Left renal pelvis (tissue), 4 donors: ENCODE results near the gene PLCD3. TPM values are rescaled to one million over a fixed set of nuclear protein-coding genes. Genes with fewer than 3 reads are reported as not detected.
A peak's percentile ranks its signal among the peaks of the same experiment; 100 is the strongest.
"Not testable (repeated sequence)": the region's sequence is repeated elsewhere in the genome, so short reads cannot be mapped to it uniquely, and the experiment has no call there.

Experiments
- DNase-seq, 4 donors: peaks; one replicate each; pipeline ENCODE4 v3.0.0-alpha.2; 2013; ENCODE audit warnings: low read depth in 4 of 4, low spot score in 3 of 4
- polyA plus RNA-seq, 4 donors: library from polyadenylated mRNA; unstranded; fragments of 120-200 nt; gene quantifications; one replicate each; pipeline ENCODE4 v1.2.1, GENCODE V29; 2013; ENCODE audit not compliant: insufficient read length in 4 of 4

Gene PLCD3
- polyA plus RNA-seq, 4 donors = 25.8 to 106 (median 30.2) TPM

DNA sequence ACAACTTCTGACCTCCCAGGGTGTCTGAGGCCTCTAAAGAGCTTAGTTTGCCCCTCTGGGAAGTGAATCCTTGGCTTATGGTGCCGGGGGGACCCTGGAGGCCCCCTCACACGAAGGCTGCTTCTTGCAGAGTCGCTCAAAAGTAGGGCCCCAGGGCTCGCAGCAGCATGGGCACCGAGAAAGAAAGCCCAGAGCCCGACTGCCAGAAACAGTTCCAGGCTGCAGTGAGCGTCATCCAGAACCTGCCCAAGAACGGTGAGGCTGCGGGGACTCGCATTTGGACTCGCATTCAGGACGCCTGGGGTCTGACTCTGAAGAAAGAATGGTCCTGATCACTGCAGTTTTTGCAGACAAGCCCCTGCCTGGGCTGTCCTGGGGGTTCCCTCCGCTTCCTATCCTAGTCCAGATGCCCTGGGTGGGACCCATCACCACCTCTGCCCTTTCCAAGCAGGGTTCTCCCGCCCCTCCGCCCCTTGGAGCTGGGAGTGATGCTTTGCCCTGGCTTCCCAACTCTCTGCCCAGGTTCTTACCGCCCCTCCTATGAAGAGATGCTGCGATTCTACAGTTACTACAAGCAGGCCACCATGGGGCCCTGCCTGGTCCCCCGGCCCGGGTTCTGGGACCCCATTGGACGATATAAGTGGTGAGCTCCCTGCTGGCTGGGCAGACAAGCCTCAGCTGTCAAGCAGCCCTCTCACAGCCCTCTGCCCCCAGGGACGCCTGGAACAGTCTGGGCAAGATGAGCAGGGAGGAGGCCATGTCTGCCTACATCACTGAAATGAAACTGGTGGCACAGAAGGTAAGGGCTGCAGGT is 3.9 kb upstream of the PLCD3 start:
- no peak for DNase-seq

DNA sequence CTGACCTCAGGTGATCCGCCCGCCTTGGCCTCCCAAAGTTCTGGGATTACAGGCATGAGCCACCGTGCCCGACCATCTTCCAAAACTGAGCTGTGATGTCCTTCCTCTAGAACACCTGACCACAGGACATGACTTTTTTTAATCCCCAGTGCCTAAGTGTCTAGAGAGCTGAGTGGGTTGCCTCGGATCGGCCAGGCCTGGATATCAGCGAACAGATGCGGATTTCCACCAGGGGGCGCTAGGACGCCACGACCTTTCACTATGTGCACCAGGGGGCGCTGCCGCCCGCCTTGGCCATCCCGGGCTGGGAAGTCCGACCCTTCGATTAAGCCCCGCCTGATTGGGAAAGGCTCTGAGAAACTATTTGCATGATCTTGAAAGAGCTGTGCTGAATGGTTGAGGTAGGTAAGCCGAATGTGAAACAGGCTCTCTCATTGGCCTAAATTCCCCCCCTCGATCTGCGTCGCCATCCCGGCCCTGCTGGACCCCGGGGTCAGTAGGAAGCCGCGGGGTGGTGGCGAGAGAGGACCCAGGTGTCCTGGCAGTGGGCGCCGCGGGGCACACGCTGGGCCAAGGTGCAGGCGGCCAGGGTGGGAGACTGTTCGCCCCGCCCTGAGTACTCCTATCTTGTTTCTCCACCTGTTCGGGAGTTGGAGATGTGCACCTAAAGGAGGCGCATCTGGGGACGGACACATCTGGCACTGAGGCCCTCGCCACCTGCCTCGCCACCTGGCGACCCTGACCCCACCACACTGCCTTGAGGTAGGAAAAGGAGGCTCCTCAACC is 3.1 kb upstream of the PLCD3 start, which contains the start of gene ACBD4:
Gene ACBD4, plus strand, starts transcription at position 496 of the 786 bp plus-strand sequence. CDS start 458 bp downstream, outside the sequence.
- peak; percentile 89 to 94 (median 92) for DNase-seq

DNA sequence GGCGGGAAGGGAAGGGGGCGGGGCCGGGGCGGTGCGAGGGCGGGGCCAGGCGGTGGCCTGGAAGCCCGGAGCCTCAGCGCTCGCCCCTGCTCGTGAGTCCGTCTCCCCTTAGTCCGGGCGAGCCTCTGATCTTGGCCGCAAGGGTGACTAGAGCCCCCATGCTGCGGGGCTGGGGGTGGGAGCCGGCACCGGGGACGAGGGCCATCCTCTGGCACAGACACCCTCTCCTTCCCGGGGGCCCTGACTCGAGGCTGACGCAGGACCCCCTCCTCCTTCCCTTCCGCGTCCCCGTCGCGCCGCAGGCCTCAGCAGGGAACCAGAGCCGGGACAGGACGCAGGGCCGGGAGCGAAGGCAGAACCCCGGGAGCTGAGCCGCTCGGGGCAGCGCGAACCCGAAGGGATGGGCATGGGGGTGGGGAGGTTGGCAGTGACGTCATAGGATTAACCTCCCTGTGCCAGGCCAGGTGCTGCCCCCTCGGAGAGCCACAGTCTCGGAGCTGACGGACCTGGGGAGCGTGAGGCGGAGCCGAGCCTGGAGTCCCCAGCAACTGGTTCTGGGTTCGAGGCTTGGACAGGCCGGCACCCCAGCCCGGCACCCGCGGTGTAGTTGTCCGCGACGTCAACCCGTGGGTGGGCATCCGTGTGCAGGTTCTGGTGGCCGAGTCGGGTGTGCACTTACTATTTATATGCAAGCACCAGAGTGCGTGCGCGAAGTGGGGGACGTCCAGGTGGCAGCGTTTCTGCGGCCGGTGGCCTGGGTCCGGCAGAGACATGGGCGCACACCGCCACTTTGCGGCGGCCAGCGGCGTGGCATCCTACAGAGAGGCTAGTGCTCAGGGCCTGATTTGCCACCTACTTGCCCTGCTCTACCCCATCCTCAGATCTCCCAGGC is 503 bp upstream of the PLCD3 start:
- DNase-seq = peak in 1 of 4 donors; percentile 62

DNA sequence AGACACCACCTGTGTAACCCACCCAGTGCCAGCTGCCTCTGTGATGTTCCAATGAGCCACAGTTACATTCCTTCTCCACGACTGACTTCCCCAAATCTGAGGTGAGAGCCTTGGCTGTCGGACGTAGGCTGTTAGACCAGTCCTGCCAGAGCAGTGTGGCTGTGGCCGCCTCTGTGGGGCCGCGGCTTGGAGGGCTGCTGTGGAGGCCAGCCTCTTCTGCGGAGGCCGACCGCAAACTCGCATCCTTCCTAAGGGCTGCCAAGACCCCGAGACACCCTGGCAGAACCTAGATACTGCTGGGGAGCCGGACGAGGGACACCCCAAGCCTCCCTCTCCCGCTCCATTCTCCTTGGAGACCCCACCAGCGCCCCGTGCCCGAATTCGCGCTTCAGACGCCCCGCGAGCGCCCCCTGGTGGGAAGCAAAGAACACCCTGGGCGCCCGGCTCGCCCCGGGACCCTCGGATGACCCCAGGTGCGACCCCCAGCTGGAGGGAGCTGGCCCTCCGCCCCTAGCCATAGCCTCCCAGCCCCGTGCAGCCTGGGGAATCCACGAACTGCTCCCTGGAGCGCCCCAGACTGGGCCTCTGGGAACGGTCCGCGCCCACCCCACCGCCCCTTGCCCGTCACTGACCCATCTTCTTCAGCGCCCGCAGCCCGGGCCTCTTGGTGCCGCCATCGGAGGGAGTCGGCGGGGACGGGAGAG is 547 bp downstream of the PLCD3 start:
- no peak for DNase-seq

DNA sequence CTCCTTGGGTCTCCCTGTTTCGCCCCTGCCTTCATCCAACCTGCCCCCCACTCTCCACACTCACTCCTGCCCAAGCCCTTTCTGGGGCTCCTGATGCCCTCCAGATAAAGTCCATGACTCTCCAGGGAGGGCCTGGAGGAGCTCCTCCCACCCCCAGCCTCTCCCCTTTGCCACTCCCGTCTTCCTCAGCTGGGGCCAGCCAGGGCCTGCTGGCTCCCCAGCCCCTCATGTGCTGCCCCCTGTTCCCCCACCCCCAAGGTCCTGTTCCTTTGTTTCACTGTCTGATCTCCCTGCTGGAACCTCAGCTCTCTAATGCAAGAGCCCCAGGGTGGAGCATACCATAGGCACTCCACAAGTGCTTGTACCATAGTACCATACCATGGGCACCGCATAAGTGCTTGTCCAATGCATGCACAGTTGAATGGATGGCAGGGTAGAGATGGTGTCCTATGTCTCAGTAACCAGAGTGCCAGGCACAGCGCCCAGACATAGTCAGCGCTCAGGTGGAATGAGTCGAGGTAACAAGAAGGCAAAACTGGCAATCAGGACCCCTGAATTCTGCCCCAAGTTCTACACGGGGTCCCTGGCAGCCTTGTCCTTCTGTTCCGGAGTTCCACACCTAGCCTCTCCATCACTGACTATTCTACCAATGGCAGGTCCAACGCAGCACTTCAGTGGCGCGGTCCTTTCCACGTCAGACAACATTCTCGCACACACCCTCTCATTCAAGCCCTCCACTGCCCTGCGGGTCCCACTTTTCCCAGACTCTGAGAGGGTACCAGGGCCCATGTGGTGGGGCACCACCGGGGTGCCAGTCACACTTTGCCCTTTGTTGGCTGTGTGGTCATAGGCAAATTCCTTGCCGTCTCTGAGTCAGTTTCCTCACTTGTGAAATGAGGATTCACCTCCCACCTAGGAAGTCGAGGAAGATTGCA is 1.4 kb downstream of the PLCD3 start:
- DNase-seq = no peak

DNA sequence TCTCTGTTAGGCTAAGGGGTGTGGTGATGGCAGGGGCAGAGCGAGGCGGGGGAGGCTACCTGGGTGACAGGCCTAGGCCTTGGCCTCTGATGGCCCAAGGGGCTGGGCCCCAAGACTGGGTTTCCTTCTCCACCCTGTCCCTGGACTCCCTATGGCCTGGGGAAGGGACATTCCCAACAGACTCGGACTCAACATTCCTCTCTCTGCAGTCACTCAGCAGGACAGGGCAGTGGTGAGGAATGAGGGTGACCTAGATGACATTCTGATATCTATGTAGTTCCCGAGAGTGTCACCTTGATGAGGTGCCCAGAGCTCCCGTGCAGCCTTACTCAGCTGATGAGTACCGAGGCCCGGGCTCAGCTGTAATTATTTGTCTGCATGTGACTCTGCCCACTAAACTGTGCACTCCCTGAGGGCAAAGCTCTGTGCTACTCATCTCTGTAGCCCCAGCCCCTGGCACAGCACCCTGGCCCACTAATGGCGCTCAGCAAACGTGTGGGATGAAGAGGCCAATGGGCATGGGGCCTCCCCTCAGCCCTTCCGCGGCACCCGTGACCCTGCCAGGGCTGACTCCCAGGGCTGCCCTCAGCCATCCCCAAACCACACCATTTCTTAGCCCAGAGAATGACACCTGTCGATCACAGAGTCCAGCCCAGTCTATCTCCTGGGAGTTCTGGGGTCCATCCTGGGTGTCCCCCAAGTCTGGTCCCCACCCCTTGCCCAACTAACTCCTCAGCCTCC is 2.2 kb downstream of the PLCD3 start:
- no peak for DNase-seq

DNA sequence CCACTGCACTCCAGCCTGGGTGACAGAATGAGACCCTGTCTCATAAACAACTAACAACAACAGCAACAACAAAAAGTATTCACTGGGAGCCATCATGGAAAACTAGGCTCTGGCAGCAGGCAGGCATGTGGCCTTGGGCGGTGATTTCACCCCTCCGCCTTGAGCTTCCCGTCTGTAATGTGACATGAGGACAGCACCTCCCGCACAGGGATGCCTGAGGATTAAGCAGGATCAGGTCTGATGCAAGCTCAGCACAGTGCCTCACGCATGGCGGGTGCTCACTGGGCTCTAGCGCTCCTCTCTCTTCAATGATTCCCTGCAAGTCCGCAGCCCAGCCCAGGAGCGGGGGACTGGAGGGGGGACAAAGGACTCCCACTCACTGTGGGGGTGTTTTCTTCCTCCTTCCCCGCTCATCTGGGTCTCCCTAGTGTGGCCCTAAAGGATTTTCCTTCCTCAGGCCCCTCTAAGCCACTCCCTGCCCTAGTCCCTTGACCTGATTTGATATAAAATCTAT is 2.8 kb downstream of the PLCD3 start:
- DNase-seq = no peak

DNA sequence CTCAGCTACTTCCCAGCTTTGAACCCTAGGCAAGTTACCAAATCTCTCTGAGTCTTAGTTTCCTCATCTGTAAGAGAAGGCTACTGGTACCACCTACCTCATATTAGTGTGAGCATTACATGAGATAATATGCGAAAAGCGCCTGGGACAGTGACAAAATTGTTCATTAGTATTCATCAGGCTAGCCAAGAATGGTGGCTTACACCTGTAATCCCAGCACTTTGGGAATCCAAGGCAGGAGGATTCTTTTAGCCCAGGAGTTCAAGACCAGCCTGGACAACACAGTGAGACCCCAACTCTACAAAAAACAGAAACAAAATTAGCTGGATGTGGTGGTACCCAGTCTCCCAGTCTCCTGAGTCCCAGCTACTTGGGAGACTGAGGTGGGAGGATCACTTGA is 3.3 kb downstream of the PLCD3 start:
- no peak for DNase-seq

DNA sequence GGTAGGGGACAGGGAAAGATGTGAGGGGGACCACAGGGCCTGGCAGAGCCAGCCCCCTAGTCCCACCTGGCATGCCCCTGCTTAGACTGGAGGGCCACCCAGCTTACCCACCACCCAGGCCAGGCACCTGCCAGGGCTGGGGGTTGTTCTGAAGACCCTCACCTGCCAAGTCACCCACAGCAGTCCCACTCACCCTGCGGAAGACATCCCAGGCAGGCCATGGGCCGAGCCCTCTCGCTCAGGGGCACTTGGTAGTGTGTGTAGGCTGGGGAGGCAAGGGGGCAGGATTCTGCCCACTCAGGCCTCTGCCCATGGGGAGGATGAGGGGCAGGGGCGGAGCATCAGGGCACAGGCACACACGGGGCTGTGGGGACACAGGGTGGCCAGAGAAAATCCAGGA is 4.0 kb downstream of the PLCD3 start:
- no peak for DNase-seq

DNA sequence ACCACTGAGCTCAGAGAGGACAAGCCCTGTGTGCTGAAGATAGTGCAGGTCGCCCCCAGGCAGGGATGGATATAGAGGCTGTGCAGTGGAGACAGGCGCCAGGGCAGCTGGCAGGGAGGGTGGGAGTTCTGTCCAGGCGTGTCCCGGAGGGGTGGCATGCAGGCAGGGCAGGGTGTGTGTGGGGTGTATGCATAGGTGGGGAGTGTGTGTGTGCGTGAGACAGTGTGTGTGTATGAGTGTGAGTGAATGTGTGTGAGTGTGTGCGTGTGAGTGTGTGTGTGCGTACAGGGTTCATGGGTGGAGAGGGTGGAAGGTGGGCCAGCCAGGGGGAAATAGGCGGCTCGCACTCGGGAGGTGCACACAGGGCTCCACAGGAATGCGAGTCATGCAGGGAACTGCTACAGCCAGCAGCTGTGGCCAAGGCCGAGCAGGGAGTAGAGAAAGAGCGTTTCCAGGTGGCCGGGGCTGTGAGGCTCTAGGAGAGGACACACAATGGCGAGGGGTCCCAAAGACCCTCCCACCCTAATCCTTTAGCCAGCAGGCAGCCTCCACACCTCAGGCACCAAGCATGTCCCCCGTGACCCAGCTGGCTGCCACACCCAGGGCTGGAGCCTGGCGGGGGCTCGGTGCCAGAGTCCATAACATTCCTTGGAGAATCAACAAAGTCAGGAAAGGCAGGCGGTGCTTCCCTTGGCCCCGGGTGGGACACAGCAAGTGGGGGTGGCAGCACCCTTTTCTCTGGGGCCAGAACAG is 4.6 kb downstream of the PLCD3 start:
- no peak for DNase-seq

DNA sequence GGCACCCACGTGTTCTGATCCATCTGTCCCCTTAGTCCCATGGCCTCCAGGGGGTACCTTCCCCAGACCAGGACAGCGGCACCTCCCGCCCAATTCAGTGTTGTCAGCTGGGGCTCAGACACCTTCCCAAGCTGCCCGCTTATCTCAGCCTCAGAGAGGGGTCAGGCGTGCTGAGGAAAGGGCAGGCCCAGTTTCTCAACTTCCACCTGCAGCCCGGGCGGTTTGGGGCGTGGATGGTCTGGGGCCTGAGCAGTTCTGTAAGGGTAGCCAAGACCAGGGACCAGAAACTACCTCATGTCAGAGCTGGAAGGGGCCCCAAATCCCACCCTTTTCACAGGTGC is 5.1 kb downstream of the PLCD3 start:
- no peak for DNase-seq

DNA sequence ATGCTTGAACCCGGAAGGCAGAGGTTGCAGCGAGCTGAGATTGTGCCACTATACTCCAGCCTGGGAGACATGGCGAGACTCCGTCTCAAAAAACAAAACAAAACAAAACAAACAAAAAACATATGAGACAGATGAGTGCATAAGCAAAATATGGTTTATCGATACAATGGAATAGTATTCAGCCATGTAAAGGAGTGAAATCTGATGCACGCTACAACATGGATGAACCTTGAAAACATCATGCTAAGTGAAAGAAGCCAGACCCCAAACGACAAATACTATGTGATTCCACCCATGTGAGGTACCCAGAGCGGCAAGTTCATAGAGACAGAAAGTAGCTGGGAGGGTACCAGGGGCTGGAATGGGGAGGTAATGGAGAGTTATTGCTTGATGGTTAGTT is 6.8 kb downstream of the PLCD3 start:
- DNase-seq = no peak

DNA sequence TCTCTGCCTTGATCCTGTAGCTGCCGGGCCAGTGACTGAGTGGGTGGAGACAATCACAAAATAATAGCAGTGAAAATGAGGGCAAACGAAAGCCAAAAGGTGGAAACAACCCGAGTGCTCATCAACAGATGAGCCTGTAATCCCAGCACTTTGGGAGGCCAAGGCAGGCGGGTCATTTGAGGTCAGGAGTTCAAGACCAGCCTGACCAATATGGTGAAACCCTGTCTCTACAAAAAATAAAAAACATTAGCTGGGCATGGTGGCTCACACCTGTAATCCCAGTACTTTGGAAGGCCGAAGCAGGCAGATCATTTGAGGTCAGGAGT is 7.6 kb downstream of the PLCD3 start:
- DNase-seq = not testable (repeated sequence)

DNA sequence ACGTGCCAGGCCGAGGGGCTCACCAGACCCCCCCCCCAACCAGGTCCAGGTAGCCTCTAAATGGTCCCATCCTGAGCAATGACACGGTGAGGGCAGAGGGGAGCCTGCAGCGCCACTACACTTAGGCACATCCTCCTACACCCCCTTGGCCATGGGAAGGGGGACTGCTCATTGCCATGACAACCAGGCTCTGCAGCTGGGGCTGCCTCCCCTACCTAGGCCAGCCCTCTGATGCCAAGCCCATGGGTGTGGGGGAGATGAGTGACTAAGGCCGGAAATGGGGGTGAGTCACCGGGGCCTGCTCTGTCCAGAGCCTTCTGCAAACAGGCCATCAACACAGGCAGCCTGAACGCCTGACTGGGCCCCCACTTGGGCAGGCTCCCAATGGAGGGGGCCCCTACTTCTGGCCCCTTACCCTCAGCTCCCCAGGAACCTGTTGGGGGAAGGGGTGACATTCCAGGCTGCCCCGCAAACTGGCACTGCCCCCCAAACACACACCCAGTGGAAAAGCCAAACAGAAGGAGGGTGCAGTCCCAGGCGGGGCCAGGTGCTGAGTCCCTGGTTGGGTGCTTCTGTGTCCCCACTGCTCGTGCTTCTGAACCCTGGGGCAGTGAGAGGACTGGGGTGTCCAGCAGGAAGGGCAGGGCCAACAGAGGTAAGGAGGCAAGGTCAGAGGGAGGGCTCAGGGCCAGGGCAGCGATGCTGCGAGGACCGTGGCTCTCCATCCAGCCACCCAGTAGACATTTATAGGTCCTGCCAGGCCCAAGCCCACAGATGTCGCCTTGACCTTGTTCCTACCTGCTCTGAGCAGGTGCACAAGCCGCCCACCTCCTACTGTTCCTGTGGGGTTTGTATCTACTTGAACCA is 8.2 kb downstream of the PLCD3 start:
- DNase-seq = no peak

DNA sequence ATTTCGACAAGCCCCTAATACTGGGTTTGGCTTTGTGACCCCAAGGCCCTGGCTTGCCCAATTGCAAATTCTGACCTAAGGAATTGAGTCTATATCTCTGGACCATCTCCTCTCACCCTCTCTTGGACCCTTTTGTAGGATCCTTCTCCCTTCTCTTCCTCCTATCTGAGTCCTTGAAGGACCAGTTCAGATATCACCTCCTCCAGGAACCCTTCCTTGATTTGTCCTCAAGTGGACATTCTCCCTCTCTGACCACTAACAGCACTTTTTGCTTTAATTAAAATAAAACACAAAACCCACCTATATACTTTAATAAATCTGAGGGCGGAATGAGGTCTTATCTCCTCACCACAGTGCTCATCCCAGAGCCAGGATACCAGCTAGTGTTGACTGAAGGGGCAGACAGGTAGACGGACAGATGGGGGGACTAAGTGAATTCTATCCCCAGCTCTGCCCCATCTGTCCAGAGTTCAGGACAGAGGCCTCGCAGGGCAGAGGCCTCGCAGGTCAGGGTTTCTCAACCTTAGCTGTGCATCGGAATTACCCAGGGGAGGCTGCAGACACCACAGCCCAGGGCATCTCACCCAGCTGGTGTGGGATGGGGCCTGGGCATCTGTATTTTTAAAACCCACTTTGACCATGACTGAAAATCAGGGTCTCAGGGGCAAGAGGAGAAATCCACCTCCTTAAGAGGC is 9.1 kb downstream of the PLCD3 start:
- DNase-seq = no peak

DNA sequence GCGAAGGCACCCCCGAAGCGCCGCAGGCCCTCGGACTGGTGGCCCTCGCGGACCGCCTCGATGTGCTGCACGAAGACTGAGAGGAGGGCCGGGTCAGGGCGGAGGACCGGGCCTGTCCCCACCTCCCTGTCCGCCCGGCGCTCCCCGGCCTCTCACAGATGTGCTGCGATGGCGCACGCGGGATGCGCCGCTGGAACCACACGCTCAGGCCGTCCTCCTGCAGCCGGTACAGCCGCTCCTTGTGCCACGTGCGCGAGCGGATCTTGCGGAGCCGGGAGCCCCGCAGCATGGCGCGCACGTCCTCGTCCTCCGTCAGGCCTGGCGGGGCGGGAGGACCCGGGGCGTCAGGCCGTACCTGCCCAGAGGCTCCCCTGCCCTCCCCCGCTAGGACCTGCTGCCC is 11.3 kb downstream of the PLCD3 start:
- no peak for DNase-seq
